LNCAP (cell line): ENCODE data around the gene LGALSL.

Experiments used
- TF ChIP-seq, protein P1 (sequence below): fragments of 450-650 bp; IDR thresholded peaks from 2 replicates; pipeline ENCODE4 v1.5.1; 2017; ENCODE audit warnings: mild to moderate bottlenecking

The LGALSL gene

DNA sequence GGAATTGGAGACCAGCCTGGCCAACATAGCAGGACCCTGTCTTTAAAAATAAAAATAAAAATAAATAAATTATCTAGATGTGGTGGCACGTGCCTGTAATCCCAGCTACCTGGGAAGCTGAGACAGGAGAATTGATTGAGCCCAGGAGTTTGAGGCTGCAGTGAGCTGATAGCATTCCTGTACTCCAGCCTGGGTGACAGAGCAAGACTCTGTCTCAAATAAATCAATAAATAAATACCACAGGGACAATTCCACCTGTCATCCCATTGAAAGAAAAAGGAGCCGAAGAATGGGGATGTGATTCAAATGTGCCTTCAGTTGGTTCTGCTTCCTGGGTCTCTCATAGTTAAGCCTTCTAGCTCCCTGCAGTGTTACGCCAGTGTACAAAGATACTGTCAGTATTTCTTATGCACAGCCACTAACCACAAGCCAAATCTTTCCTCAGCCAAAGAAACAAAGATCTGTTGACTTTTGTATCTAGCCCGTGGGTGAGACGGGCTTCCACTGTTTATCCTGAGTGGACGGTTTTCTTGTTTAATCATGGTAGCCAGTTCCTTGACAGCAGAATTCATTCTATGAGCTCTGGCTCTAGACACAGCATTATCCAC is 12.6 kb downstream of the LGALSL start:
- TF ChIP-seq, protein P1, sequence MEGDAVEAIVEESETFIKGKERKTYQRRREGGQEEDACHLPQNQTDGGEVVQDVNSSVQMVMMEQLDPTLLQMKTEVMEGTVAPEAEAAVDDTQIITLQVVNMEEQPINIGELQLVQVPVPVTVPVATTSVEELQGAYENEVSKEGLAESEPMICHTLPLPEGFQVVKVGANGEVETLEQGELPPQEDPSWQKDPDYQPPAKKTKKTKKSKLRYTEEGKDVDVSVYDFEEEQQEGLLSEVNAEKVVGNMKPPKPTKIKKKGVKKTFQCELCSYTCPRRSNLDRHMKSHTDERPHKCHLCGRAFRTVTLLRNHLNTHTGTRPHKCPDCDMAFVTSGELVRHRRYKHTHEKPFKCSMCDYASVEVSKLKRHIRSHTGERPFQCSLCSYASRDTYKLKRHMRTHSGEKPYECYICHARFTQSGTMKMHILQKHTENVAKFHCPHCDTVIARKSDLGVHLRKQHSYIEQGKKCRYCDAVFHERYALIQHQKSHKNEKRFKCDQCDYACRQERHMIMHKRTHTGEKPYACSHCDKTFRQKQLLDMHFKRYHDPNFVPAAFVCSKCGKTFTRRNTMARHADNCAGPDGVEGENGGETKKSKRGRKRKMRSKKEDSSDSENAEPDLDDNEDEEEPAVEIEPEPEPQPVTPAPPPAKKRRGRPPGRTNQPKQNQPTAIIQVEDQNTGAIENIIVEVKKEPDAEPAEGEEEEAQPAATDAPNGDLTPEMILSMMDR: no peak

DNA sequence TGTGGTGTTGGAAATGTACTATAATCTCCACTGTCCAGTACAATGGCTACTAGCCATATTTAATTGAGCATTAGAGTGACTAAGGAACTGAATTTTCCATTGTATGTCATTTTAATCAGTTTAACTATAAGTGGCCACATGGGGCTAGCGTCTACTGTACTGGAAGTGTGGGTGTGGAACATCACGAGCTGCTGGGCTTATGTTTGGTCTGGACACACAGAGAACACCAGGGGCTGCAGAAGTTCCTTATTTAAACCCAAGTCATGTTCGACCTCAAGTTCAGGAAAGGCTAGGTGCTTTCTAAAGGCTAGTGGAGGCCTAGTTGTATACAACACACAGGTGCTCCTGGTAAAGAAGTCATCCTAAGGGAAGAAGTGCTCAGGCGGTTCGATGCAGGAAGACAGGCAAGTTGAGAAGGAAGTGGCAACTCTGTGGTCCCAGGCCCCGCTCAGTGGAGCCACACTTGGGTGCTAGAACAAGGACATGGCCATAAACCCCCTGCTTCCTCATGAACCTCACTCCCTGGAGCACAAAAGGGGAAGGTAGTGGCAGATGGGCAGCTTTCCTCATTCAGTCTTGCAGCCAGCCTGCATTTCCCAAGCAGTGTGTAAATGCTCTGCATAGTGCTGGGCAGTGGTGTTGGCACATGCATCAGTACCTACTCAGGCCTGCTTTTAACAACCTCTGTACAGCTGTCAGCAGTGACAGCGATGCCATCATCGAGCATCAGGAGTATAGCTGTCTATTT is 13.3 kb downstream of the LGALSL start:
- TF ChIP-seq, protein P1: no peak

DNA sequence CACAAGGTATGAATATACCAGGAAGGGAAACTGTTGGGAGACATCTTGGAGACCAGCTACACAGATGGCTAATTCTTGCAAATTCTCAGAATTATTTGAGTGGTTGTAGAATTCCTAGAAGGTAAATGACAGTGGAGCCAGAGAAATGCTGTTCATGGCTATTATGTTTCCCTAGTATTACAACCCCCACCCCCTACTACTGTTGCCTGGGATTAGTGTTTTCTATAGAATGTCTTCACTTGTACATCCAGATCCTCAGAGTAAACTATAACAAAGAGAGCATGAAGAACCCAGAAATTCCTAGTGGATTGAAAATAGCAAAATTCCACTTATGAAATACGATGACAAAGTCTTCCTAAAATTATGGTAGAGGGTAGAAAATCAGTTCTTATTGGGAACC is 15.3 kb downstream of the LGALSL start:
- TF ChIP-seq, protein P1: no peak

DNA sequence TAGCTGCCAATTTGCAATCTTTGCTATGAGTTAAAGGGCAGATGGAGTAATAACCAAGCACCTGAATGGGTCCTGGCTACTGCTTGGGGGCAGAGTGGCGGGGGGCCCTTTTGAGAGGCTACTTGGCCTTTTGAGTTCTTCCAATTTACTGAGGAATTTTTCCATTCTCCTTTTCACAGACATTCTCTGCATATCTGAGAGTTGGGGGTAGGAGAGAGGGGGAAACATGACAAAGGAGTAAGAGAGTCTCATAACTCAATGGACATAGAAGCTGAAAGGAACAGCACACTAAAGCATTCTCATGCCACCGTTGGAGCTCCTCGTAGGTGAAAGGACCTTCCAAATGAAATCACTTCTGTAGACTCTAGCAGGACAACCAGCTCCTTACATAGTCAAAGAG is 16.1 kb downstream of the LGALSL start:
- TF ChIP-seq, protein P1: no peak

DNA sequence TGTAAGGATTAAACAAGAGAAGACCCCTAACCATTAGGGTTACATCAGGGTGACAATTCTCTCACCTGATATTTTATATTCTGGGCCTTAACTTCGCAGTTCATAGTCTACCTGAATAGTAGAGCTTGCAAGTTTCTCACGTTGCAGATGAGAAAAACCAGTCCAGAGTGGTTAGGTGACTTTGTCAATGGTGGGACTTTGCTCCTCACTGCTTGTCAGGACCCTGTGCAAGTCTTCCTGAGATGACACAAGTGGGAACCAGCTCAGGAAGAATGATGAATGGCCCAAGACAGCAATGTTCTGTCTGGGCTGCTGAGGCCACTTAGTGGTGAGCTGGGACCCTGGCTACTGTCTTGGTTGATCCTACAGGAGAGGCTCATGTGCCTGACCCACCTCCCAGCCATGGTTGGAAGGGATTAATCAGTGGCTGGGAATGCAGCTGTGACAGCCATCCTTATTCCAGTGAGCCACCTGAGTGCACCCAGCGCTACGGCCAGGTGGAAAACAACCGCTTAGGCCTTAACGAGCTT is 16.9 kb downstream of the LGALSL start:
- TF ChIP-seq, protein P1: no peak

DNA sequence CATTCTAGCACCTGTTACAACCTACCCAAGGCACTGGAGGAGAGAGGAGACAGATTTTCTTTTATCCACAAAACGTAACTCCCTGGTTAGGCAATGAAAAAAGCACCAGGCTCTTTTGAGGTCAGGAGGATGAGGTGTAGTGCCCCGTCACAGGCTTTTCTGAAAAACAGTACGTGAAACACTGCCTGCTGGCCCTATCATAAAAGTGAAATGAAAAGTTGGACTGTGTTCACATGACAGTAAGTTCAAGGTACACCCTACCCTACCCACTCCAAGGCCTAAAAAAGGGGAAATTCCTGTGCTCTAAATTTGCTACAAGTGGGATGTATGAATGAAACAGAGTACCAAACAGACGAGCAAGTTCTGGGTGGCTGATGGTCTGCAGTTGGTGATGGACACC is 17.6 kb downstream of the LGALSL start:
- TF ChIP-seq, protein P1: no peak

DNA sequence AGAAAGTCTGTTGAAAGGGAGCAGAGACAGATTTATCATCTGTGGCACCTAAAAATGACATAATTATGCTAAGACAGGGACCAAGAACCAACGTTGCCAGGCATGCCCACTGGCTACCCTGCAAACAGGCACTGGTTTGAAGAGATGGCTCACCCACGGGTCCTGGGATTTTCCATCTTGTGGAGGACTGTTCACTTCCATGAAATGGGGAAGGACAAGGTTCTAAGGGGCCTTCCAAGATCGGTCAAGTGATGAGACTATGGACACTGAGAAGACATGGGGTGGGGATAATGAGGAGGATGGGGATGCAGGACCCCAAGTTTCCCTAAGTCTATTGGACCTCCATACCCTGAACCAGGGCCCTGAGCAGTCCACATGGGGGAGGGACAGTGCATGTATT is 18.9 kb downstream of the LGALSL start:
- TF ChIP-seq, protein P1: no peak
